ENCODE results near the gene SLC20A1.

SLC20A1 gene

DNA sequence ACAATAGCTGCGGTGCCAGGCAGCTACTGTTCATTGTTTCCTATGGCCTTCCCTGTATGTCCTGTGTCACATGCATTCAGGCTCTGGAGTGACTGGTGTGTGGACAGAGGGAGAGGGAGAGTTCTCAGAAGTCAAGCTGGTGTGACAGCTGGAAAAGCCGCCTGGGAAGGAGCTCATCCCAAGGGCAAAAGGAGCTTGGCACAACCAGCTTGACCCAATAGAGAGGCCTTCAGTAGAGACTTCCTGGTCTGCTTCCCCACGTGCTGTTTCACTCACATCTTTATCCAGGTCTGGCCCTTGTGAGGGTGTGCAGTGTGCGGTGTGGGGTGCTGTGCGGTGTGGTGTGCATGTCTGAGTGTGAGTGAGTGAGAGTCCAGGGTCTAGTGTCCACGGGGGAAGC, 64.0 kb downstream of the SLC20A1 start:
- no peak for DNase-seq (ENCODE audit: low spot score)

- DNase-seq (ENCODE audit: low spot score) = no peak
Measured at GRCh38 chr2:112710956-112711750, 65.4 kb downstream of the SLC20A1 start.

GRCh38 chr2:112712465-112712864, 66.7 kb downstream of the SLC20A1 start:
- no peak for DNase-seq (ENCODE audit: low spot score)

DNA sequence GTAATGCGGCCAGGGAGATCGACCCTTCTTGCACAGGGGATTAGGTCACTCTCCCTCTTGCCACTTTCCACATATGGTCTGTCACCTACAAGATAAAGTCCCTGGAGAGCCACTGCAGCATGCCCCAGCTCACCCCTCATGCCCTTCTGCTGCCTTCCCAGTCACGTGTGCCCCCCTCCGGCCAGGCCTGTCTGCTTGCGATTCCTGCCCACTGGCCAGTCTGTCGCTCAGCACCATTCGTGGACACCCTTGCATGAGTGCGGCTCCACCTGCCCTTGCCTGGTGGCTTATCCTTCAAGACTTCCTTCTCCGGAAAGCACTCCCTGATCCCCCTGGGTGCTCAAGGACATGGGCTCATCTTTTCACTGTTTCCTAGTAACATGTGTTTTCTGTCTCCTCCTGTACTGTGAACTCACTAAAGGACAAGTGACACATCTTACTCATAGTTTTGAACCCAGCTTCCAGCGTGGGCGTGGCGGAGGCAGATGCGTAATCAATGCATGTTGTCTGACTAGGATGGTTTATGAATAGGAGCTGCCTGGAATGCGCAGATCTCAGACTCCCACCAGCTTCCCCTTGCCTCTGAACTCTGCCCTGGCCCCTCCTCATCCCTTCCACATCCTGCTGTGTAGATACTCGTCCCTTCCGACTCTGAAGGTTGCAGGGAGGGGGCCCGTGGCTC, 67.3 kb downstream of the SLC20A1 start:
- DNase-seq (ENCODE audit: low spot score) = no peak
